AG04450 (cell line): ENCODE results near the gene PDHX. TPM values are rescaled to one million over a fixed set of nuclear protein-coding genes. Genes with fewer than 3 reads are reported as not detected.

Experiments
- CTCF ChIA-PET: fragments of 300-600, 350-600 bp; formaldehyde crosslinking; extraction: SDS; loops from one replicate; lab custom pipeline; 2022; ENCODE audit warnings: antibody characterized with exemption, inconsistent platforms; lab: Charles Lee
- POLR2A ChIA-PET: fragments of 350-600 bp; formaldehyde crosslinking; extraction: SDS; loops from one replicate; lab custom pipeline; 2021; ENCODE audit warnings: antibody characterized with exemption, inconsistent platforms; lab: Yijun Ruan, JAX
- DNase-seq: peaks from one replicate; pipeline ENCODE4 v3.0.0-alpha.2; 2011; ENCODE audit warnings: low read depth, low spot score
- H3K27ac ChIP-seq: one replicate; pipeline ENCODE4 v1.5.1; 2012; ENCODE audit warnings: low read depth, low read length, control low read depth
- H3K27me3 ChIP-seq: one replicate; pipeline ENCODE4 v1.6.0; 2012; ENCODE audit warnings: low read length; ENCODE audit not compliant: control insufficient read depth, insufficient read depth
- H3K4me3 ChIP-seq: 2 replicates; pipeline ENCODE4 v1.5.1; 2011; ENCODE audit warnings: mild to moderate bottlenecking, low read depth, low read length, control low read depth
- H3K9me3 ChIP-seq: 2 replicates; pipeline ENCODE4 v1.5.1; 2012; ENCODE audit warnings: low read length; ENCODE audit not compliant: control insufficient read depth, insufficient read depth
- CTCF ChIP-seq: IDR thresholded peaks from 2 replicates; pipeline ENCODE4 v1.5.1; 2011; ENCODE audit warnings: low read depth, low read length, control low read depth, inconsistent platforms
- polyA plus RNA-seq: library from polyadenylated mRNA; depleted of rRNA; stranded (reverse); fragments of >200 nt; gene quantifications from 2 replicates; pipeline ENCODE4 v1.2.3, GENCODE V29; 2011

PDHX gene
- polyA plus RNA-seq, 1 experiment: 68.8 TPM

DNA sequence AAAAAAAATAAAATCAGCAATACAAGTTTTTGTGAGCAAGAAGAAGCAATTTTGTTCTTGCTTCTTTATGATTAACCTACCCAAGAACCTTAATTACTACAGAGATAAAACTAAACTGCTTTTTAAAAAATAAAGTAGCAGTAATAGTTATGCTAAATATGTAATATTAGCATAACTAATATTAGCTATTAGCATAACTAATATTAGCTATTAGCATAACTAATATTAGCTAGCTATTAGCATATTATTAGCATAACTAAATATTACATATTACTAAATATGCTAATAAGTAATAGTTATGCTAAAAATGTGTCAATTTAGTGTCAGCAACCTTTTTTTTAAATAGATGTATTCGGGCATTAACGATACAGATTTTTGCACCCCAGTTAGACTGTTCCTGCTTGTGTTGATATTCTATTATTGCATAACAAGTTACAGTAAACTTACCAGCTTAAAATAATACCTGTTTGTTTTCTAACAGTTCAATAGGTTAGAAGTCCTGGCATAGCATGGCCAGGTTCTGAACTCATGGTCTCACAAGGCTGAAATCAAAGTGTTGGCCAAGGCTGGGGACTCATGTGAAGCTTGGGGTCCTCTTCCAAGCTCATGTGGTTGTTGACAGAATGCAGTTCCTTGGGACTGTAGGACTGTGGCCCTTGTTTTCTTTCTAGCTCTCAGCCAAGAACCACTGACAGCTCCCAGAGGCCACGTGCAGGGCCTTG is 48.4 kb downstream of the PDHX start:
- no peaks in the 10 kb centered on the region for H3K27me3 ChIP-seq
- no peak overlapping the region for H3K4me3 ChIP-seq
- H3K9me3 ChIP-seq: no peaks in the 10 kb centered on the region
- CTCF ChIA-PET: no interaction called here
- POLR2A ChIA-PET: no interaction called here
- H3K27ac ChIP-seq: no peak overlapping the region
- DNase-seq: no peak
- TF ChIP-seq CTCF: no peak

- ChIA-PET POLR2A (no interaction called here), CTCF (no interaction called here)
- no peak for DNase-seq
- Histone ChIP-seq H3K9me3 (no peaks in the 10 kb centered on the region), H3K27ac (no peak overlapping the region), H3K4me3 (no peak overlapping the region), H3K27me3 (no peaks in the 10 kb centered on the region)
- no peak for TF ChIP-seq CTCF
Observed at GRCh38 chr11:34968862-34969261, 52.4 kb downstream of the PDHX start.

DNA sequence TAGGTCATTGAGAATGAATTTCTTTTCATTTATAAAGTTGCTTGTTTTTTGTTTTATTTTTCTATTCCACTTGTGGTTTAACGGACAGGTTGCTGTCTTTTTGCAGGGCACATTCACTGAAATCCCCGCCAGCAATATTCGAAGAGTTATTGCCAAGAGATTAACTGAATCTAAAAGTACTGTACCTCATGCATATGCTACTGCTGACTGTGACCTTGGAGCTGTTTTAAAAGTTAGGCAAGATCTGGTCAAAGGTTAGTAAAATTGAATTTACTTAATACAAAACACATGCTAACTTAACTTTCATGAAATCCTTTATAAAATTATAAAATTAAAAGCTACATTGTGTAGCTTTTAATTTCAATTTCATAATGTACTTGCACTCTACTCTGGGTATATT is 53.6 kb downstream of the PDHX start:
- CTCF ChIA-PET: no interaction called here

GRCh38 chr11:34970480-34970879 is 54.1 kb downstream of the PDHX start:
- Histone ChIP-seq H3K27ac (no peak overlapping the region), H3K27me3 (no peaks in the 10 kb centered on the region), H3K4me3 (no peak overlapping the region), H3K9me3 (no peaks in the 10 kb centered on the region)
- ChIA-PET CTCF (no interaction called here), POLR2A (no interaction called here)
- DNase-seq: no peak
- TF ChIP-seq CTCF: no peak

More for the DNA sequence above, 53.6 kb downstream of the PDHX start:
- DNase-seq: no peak
- H3K9me3 ChIP-seq: no peaks in the 10 kb centered on the region
- POLR2A ChIA-PET: no interaction called here
- H3K27me3 ChIP-seq: no peaks in the 10 kb centered on the region
- no peak overlapping the region for H3K4me3 ChIP-seq
- no peak for TF ChIP-seq CTCF
- H3K27ac ChIP-seq: no peak overlapping the region

DNA sequence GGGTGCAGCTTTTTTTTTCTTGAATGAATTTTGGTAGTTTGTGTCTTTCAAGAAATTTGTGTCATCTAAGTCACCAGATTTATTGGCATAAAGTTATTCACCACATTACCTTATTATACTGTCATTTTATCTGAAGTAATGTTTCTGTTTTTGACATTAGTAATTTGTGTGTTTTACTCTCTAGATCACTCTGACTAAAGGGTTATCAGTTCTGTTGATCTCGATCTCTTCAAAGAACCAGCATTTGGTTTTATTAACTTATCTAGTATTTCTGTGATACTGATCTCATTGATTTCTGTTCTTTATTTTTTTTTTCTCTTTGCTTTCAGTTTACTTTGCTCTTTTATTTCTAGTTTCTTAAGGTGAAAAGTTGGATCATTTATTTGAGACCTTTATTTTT is 55.5 kb downstream of the PDHX start:
- Histone ChIP-seq H3K9me3 (no peaks in the 10 kb centered on the region), H3K27me3 (no peaks in the 10 kb centered on the region), H3K4me3 (no peak overlapping the region), H3K27ac (no peak overlapping the region)
- DNase-seq: no peak
- POLR2A ChIA-PET: no interaction called here
- TF ChIP-seq CTCF: no peak
- CTCF ChIA-PET: no interaction called here
